Activated CD4-positive, alpha-beta T cell treated with anti-CD3 and anti-CD28 coated beads for 4 hours (primary cell): ENCODE data around the gene RCAN1.
"Not testable (repeated sequence)": the region's sequence is repeated elsewhere in the genome, so short reads cannot be mapped to it uniquely, and the experiment has no call there.

ENCODE experiments used
- DNase-seq, 2 donors: peaks; one replicate each; pipeline ENCODE4 v3.0.0-alpha.2; 2020

Gene RCAN1

GRCh38 chr21:34511787-34512455 is 103.0 kb downstream of the RCAN1 start, which contains the start of gene KCNE1:
Gene KCNE1 (minus strand): TSS chr21:34512210. CDS start chr21:34449634, 62,576 bp downstream.
- no peak for DNase-seq

GRCh38 chr21:34511181-34511580 is 103.7 kb downstream of the RCAN1 start:
- no peak for DNase-seq

GRCh38 chr21:34510148-34511142 is 104.5 kb downstream of the RCAN1 start:
- DNase-seq: peak in 1 of 2 donors; percentile 22

- no peak for DNase-seq
Observed at GRCh38 chr21:34509151-34509550, 105.8 kb downstream of the RCAN1 start.

- no peak for DNase-seq
Observed at GRCh38 chr21:34504595-34504994, 110.3 kb downstream of the RCAN1 start.

GRCh38 chr21:34502480-34503106 is 112.3 kb downstream of the RCAN1 start:
- no peak for DNase-seq

GRCh38 chr21:34501716-34502115 is 113.2 kb downstream of the RCAN1 start:
- DNase-seq: no peak

- no peak for DNase-seq
Observed at GRCh38 chr21:34500191-34500590, 114.7 kb downstream of the RCAN1 start.

- no peak for DNase-seq
Observed at GRCh38 chr21:34499116-34499515, 115.8 kb downstream of the RCAN1 start.

GRCh38 chr21:34498623-34499022 is 116.3 kb downstream of the RCAN1 start:
- no peak for DNase-seq

GRCh38 chr21:34483854-34484253 is 131.1 kb downstream of the RCAN1 start:
- DNase-seq: not testable (repeated sequence)

- not testable (repeated sequence) for DNase-seq
Observed at GRCh38 chr21:34483435-34483834, 131.5 kb downstream of the RCAN1 start.

GRCh38 chr21:34467333-34467732 is 147.6 kb downstream of the RCAN1 start:
- DNase-seq: not testable (repeated sequence)
